MV-4-11 (cell line): ENCODE measurements around the gene OTX1.

Experiments used
- DNase-seq: peaks from one replicate; lab custom pipeline; 2025; lab: John Stamatoyannopoulos, UW

Gene OTX1

GRCh38 chr2:63047321-63048279 is 3.0 kb upstream of the OTX1 start:
- DNase-seq, result no peak

GRCh38 chr2:63048367-63049171 is 2.1 kb upstream of the OTX1 start:
- no peak for DNase-seq

- DNase-seq, result no peak
These were observed 1.2 kb upstream of the OTX1 start for GRCh38 chr2:63049211-63049969.

GRCh38 chr2:63049970-63050333 is 678 bp upstream of the OTX1 start:
- no peak for DNase-seq

- DNase-seq, result no peak
These were observed 588 bp downstream of the OTX1 start for GRCh38 chr2:63051042-63051794.

- DNase-seq, result no peak
These were observed 1.2 kb downstream of the OTX1 start for GRCh38 chr2:63051795-63052333.

GRCh38 chr2:63052411-63053080 is 1.9 kb downstream of the OTX1 start:
- DNase-seq, result no peak

GRCh38 chr2:63053081-63053888 is 2.7 kb downstream of the OTX1 start:
- no peak for DNase-seq

GRCh38 chr2:63053889-63054602 is 3.4 kb downstream of the OTX1 start:
- DNase-seq, result no peak

- DNase-seq, result no peak
These were observed 4.2 kb downstream of the OTX1 start for GRCh38 chr2:63054841-63055225.

- DNase-seq, result no peak
These were observed 4.8 kb downstream of the OTX1 start for GRCh38 chr2:63055226-63056106.

GRCh38 chr2:63056107-63057050 is 5.7 kb downstream of the OTX1 start:
- peak; percentile 48 for DNase-seq

- no peak for DNase-seq
These were observed 6.9 kb downstream of the OTX1 start for GRCh38 chr2:63057249-63058143.

GRCh38 chr2:63058144-63058920 is 7.7 kb downstream of the OTX1 start:
- no peak for DNase-seq
